PC-9 (cell line): ENCODE results near the gene RXFP1. TPM values are rescaled to one million over a fixed set of nuclear protein-coding genes. Genes with fewer than 3 reads are reported as not detected.

Experiments used
- BruUV-seq: library from RNA; stranded (reverse); fragments of 400-500 nt; replicated peaks from 2 replicates; lab custom pipeline; 2021; lab: Mats Ljungman, UMichigan
- CTCF ChIA-PET: fragments of 300-600 bp; sonication (Branson Sonifier 250); formaldehyde crosslinking; loops from one replicate; lab custom pipeline; 2022; ENCODE audit warnings: antibody characterized with exemption; lab: Charles Lee
- POLR2A ChIA-PET: fragments of 300-600 bp; sonication (Branson Sonifier 250); formaldehyde crosslinking; loops from one replicate; lab custom pipeline; 2022; ENCODE audit warnings: antibody characterized with exemption; ENCODE audit not compliant: unreplicated experiment; lab: Charles Lee
- DNase-seq, 2 experiments: peaks; one replicate each; pipeline versions ENCODE4 v3.0.0 to v3.0.0-alpha.2; 2015 to 2022; ENCODE audit warnings: mixed read lengths in 1 of 2
- H2AFZ ChIP-seq: fragments of 200-600 bp; sonication (generic); 2 replicates; pipeline ENCODE4 v1.8.1; 2017; ENCODE audit warnings: antibody characterized with exemption
- H3F3A ChIP-seq: fragments of 200-600 bp; sonication (generic); 2 replicates; pipeline ENCODE4 v1.8.1; 2017; ENCODE audit warnings: antibody characterized with exemption, mild to moderate bottlenecking, low read depth; ENCODE audit not compliant: insufficient read depth
- H3K27ac ChIP-seq: fragments of 200-600 bp; sonication (generic); 2 replicates; pipeline ENCODE4 v1.6.1; 2016; ENCODE audit warnings: mixed run types
- H3K27me3 ChIP-seq: fragments of 200-600 bp; sonication (generic); 2 replicates; pipeline ENCODE4 v1.6.1; 2016; ENCODE audit warnings: low read depth, mixed run types; ENCODE audit not compliant: insufficient read depth
- H3K36me3 ChIP-seq: fragments of 200-600 bp; sonication (generic); 2 replicates; pipeline ENCODE4 v1.6.1; 2016; ENCODE audit warnings: low read depth, mixed run types
- H3K4me1 ChIP-seq: fragments of 200-600 bp; sonication (generic); replicated peaks from 2 replicates; pipeline ENCODE4 v1.6.1; 2016; ENCODE audit warnings: mixed run types; ENCODE audit not compliant: insufficient read depth
- H3K4me2 ChIP-seq: fragments of 200-600 bp; sonication (generic); 2 replicates; pipeline ENCODE4 v1.6.1; 2017; ENCODE audit warnings: mixed run types
- H3K4me3 ChIP-seq: fragments of 200-600 bp; sonication (generic); 2 replicates; pipeline ENCODE4 v1.6.1; 2016; ENCODE audit warnings: mixed run types
- H3K79me2 ChIP-seq: fragments of 200-600 bp; sonication (generic); 2 replicates; pipeline ENCODE4 v1.6.1; 2017; ENCODE audit warnings: low read depth, mixed run types
- H3K9me2 ChIP-seq: fragments of 200-600 bp; sonication (generic); 2 replicates; pipeline ENCODE4 v1.8.1; 2017; ENCODE audit warnings: mild to moderate bottlenecking; ENCODE audit not compliant: insufficient read depth
- H3K9me3 ChIP-seq: fragments of 200-600 bp; sonication (generic); 2 replicates; pipeline ENCODE4 v1.8.1; 2016; ENCODE audit warnings: low read depth; ENCODE audit not compliant: insufficient read depth
- H4K20me1 ChIP-seq: fragments of 200-600 bp; sonication (generic); 2 replicates; pipeline ENCODE4 v1.8.1; 2017; ENCODE audit not compliant: insufficient read depth
- CTCF ChIP-seq: fragments of 200-600 bp; sonication (generic); conservative IDR thresholded peaks from 2 replicates; pipeline ENCODE4 v1.6.1; 2017; ENCODE audit warnings: mixed run types, antibody characterized with exemption, mild to moderate bottlenecking, moderate library complexity
- EZH2 ChIP-seq: fragments of 200-600 bp; sonication (generic); IDR thresholded peaks from 2 replicates; pipeline ENCODE4 v1.8.0; 2017; ENCODE audit warnings: antibody characterized with exemption, low read depth
- intact Hi-C: fragments of 100-400 bp; cut with micrococcal nuclease; formaldehyde crosslinking; loops from one replicate; pipeline ENCODE4 v1.10.0; 2022; ENCODE audit not compliant: unreplicated experiment
- total RNA-seq: library from RNA; stranded (reverse); gene quantifications from 2 replicates; pipeline ENCODE4 v1.2.3, GENCODE V29; 2021

The RXFP1 gene
- total RNA-seq, 1 experiment from 2014 or later = not detected

- intact Hi-C loops = no loop called here
- BruUV-seq = no TSS peak
- no peaks in the 10 kb centered on the region for H3K79me2 ChIP-seq
- no peak for TF ChIP-seq EZH2
- TF ChIP-seq CTCF = no peak
- no peaks in the 10 kb centered on the region for H3K27me3 ChIP-seq
- no peaks in the 10 kb centered on the region for H3K9me3 ChIP-seq
- no peak overlapping the region for H2AFZ ChIP-seq
- H4K20me1 ChIP-seq = no peaks in the 10 kb centered on the region
- no peaks in the 10 kb centered on the region for H3K4me1 ChIP-seq
- H3K4me2 ChIP-seq = no peak overlapping the region
- H3K27ac ChIP-seq = no peak overlapping the region
- no peaks in the 10 kb centered on the region for H3K36me3 ChIP-seq
- ChIA-PET CTCF (no interaction called here), POLR2A (no interaction called here)
- no peaks in the 10 kb centered on the region for H3F3A ChIP-seq
- no peak for DNase-seq
- no peak overlapping the region for H3K4me3 ChIP-seq
- no peaks in the 10 kb centered on the region for H3K9me2 ChIP-seq
Observed at GRCh38 chr4:158681629-158682028, 159.9 kb downstream of the RXFP1 start.

- H2AFZ ChIP-seq = no peak overlapping the region
- no peak overlapping the region for H3K4me3 ChIP-seq
- H3K4me2 ChIP-seq = no peak overlapping the region
- intact Hi-C loops = no loop called here
- no peak for DNase-seq
- no peak overlapping the region for H3K27ac ChIP-seq
- no peak for TF ChIP-seq EZH2
- TF ChIP-seq CTCF = no peak
- H3K4me1 ChIP-seq = no peaks in the 10 kb centered on the region
- no peaks in the 10 kb centered on the region for H3F3A ChIP-seq
- no peaks in the 10 kb centered on the region for H3K9me2 ChIP-seq
- POLR2A ChIA-PET = no interaction called here
- no peaks in the 10 kb centered on the region for H3K36me3 ChIP-seq
- H3K27me3 ChIP-seq = no peaks in the 10 kb centered on the region
- CTCF ChIA-PET = no interaction called here
- H3K79me2 ChIP-seq = no peaks in the 10 kb centered on the region
- no peaks in the 10 kb centered on the region for H3K9me3 ChIP-seq
- H4K20me1 ChIP-seq = no peaks in the 10 kb centered on the region
- BruUV-seq = no TSS peak
Observed at GRCh38 chr4:158682066-158682465, 160.4 kb downstream of the RXFP1 start.

GRCh38 chr4:158688813-158689212, 167.1 kb downstream of the RXFP1 start:
- Histone ChIP-seq H3K4me1 (no peaks in the 10 kb centered on the region), H3K36me3 (no peaks in the 10 kb centered on the region), H3F3A (no peaks in the 10 kb centered on the region), H2AFZ (no peak overlapping the region), H3K27ac (no peak overlapping the region), H3K4me2 (no peak overlapping the region), H3K9me2 (no peaks in the 10 kb centered on the region), H3K9me3 (no peaks in the 10 kb centered on the region), H3K27me3 (no peaks in the 10 kb centered on the region), H3K79me2 (no peaks in the 10 kb centered on the region), H3K4me3 (no peak overlapping the region), H4K20me1 (no peaks in the 10 kb centered on the region)
- POLR2A ChIA-PET = no interaction called here
- DNase-seq = no peak
- CTCF ChIA-PET = no interaction called here
- BruUV-seq = no TSS peak
- intact Hi-C loops = no loop called here
- TF ChIP-seq CTCF = no peak
- no peak for TF ChIP-seq EZH2

Other genes starting within 250 kb of the RXFP1 start
- gene C4orf46, start 150.0 kb downstream of the RXFP1 start, total RNA-seq = 7.7 and 9.8 TPM in 2 replicates
- 16.9 and 21.0 TPM in 2 replicates for gene ETFDH, start 150.4 kb downstream of the RXFP1 start, total RNA-seq
- 21.4 and 28.2 TPM in 2 replicates for gene PPID, start 201.5 kb downstream of the RXFP1 start, total RNA-seq
- 2.1 and 2.5 TPM in 2 replicates for gene FNIP2, start 247.1 kb downstream of the RXFP1 start, total RNA-seq